Transverse colon (tissue), 3 donors: ENCODE data around the gene GNAS.

Experiments
- CTCF ChIP-seq, 5 experiments: fragments of 200-600 bp in 3 of 5; fragments of 450-650 bp in 2 of 5; sonication (generic) in 3 of 5; IDR thresholded peaks; 1 replicate in 2 of 5; 2 replicates in 3 of 5; pipeline ENCODE4 v1.5.1; 2016 to 2017; ENCODE audit warnings: antibody characterized with exemption in 5 of 5, inconsistent platforms in 3 of 5, mild to moderate bottlenecking in 2 of 5, moderate library complexity in 1 of 5
- EP300 ChIP-seq: sonication (generic); formaldehyde crosslinking; IDR thresholded peaks from one replicate; pipeline ENCODE4 v1.6.1; 2017; ENCODE audit warnings: antibody characterized with exemption, low read depth
- POLR2A ChIP-seq: fragments of 450-650 bp; IDR thresholded peaks from one replicate; pipeline ENCODE4 v1.6.1; 2016; ENCODE audit warnings: antibody characterized with exemption, mild to moderate bottlenecking, moderate library complexity

GRCh38 chr20:58865843-58866242 lies 13.3 kb downstream of the GNAS start:
- TF ChIP-seq CTCF (IDR thresholded peaks at IDR 0.05) (no peak), POLR2A (no peak), EP300 (no peak)
